ENCODE results near the gene PLBD1. TPM values are rescaled to one million over a fixed set of nuclear protein-coding genes. Genes with fewer than 3 reads are reported as not detected.

Gene PLBD1
- total RNA-seq, 1 donor from 2014 or later: 26.1 TPM

DNA sequence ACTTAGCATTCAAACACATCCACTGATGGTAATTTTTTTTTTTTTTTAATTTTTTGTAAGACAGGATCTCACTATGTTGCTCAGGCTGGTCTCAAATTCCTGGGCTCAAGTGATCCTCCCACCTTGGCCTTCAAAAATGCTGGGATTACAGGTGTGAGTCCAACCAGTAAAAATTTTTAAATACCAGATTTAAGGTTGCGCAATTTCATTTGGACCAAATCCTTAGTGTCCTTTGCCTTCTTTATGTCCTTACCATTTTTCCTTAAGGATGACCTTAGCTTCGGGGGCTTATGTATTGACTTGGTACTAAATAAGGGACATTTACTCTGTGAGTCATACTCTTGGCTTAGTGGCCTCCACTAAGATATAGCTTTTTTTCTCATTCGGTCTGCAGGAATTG lies 4.1 kb upstream of the PLBD1 start:
- Mint-ChIP-seq H3K36me3 (ENCODE audit: insufficient read depth) (no peaks in the 10 kb centered on the region), H3K4me3 (ENCODE audit: low read depth) (no peak overlapping the region), H3K9me3 (ENCODE audit: low read depth) (no peaks in the 10 kb centered on the region), H3K4me1 (ENCODE audit: low read depth) (peaks cover 7% of the 10 kb centered on the region), H3K27ac (no peak overlapping the region), H3K27me3 (peaks cover 2% of the 10 kb centered on the region)
- TF ChIP-seq, protein P1, sequence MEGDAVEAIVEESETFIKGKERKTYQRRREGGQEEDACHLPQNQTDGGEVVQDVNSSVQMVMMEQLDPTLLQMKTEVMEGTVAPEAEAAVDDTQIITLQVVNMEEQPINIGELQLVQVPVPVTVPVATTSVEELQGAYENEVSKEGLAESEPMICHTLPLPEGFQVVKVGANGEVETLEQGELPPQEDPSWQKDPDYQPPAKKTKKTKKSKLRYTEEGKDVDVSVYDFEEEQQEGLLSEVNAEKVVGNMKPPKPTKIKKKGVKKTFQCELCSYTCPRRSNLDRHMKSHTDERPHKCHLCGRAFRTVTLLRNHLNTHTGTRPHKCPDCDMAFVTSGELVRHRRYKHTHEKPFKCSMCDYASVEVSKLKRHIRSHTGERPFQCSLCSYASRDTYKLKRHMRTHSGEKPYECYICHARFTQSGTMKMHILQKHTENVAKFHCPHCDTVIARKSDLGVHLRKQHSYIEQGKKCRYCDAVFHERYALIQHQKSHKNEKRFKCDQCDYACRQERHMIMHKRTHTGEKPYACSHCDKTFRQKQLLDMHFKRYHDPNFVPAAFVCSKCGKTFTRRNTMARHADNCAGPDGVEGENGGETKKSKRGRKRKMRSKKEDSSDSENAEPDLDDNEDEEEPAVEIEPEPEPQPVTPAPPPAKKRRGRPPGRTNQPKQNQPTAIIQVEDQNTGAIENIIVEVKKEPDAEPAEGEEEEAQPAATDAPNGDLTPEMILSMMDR (IDR thresholded peaks at IDR 0.05; ENCODE audit: unreplicated experiment): no peak
- no peak for DNase-seq (ENCODE audit: low spot score, unreplicated experiment)

DNA sequence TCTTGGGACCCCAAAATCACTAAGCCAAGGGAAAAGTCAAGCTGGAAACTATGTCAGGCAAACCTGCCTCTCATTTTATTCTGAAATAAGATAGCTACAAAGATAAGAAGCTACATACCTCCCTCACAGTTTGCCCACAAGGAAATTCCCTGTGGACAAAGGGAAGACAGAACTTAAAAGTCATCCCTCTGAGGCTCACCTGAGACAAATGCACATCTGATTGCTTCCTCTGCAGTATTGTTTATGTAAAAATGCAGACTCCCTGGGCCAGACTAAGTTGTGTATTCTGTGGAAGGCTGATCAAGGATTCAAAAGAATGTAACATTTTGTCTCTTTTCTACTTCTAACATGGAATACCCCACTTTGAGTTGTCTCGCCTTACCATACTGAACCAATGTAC lies 2.5 kb upstream of the PLBD1 start:
- Mint-ChIP-seq H3K36me3 (ENCODE audit: insufficient read depth) (peaks cover 1% of the 10 kb centered on the region), H3K27me3 (peaks cover 6% of the 10 kb centered on the region), H3K4me3 (ENCODE audit: low read depth) (no peak overlapping the region), H3K9me3 (ENCODE audit: low read depth) (no peaks in the 10 kb centered on the region), H3K27ac (no peak overlapping the region), H3K4me1 (ENCODE audit: low read depth) (peaks cover 10% of the 10 kb centered on the region)
- DNase-seq (ENCODE audit: low spot score, unreplicated experiment): no peak
- TF ChIP-seq, protein P1 (IDR thresholded peaks at IDR 0.05; ENCODE audit: unreplicated experiment): no peak

GRCh38 chr12:14564336-14564959 lies 3.2 kb downstream of the PLBD1 start:
- peaks cover 1% of the 10 kb centered on the region for H3K36me3 Mint-ChIP-seq (ENCODE audit: insufficient read depth)
- TF ChIP-seq, protein P1 (IDR thresholded peaks at IDR 0.05; ENCODE audit: unreplicated experiment): no peak
- DNase-seq (ENCODE audit: low spot score, unreplicated experiment): no peak
- peaks cover 13% of the 10 kb centered on the region for H3K4me1 Mint-ChIP-seq (ENCODE audit: low read depth)
- H3K9me3 Mint-ChIP-seq (ENCODE audit: low read depth): no peaks in the 10 kb centered on the region
- no peak overlapping the region for H3K4me3 Mint-ChIP-seq (ENCODE audit: low read depth)
- H3K27me3 Mint-ChIP-seq: peaks cover 3% of the 10 kb centered on the region
- no peak overlapping the region for H3K27ac Mint-ChIP-seq

DNA sequence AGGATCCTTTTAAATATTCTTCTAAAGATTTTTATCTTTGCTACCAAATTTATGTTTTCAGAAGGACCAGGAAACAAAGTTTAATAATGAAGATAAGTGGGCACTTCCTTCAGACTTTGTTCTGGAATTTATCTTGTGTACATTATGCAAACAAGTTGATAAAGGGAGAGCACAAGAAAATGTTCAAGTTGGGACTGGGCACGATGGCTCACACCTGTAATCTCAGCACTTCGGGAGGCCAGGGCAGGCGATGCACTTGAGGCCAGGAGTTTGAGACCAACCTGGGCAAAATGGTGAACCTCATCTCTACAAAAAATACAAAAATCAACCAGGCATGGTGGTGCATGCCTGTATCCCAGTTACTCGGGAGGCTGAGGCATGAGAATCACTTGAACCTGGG lies 4.6 kb downstream of the PLBD1 start:
- DNase-seq (ENCODE audit: low spot score, unreplicated experiment): no peak
- Mint-ChIP-seq H3K4me1 (ENCODE audit: low read depth) (peaks cover 10% of the 10 kb centered on the region), H3K9me3 (ENCODE audit: low read depth) (no peaks in the 10 kb centered on the region)

GRCh38 chr12:14562279-14562678 lies 5.4 kb downstream of the PLBD1 start:
- Mint-ChIP-seq H3K27ac (no peak overlapping the region), H3K4me1 (ENCODE audit: low read depth) (peaks cover 7% of the 10 kb centered on the region), H3K36me3 (ENCODE audit: insufficient read depth) (peaks cover 1% of the 10 kb centered on the region), H3K9me3 (ENCODE audit: low read depth) (no peaks in the 10 kb centered on the region), H3K27me3 (peaks cover 3% of the 10 kb centered on the region), H3K4me3 (ENCODE audit: low read depth) (no peak overlapping the region)
- DNase-seq (ENCODE audit: low spot score, unreplicated experiment): no peak
- TF ChIP-seq, protein P1 (IDR thresholded peaks at IDR 0.05; ENCODE audit: unreplicated experiment): no peak

More for the DNA sequence above, 4.6 kb downstream of the PLBD1 start:
- Mint-ChIP-seq H3K27ac (no peak overlapping the region), H3K36me3 (ENCODE audit: insufficient read depth) (peaks cover 1% of the 10 kb centered on the region), H3K4me3 (ENCODE audit: low read depth) (no peak overlapping the region), H3K27me3 (peaks cover 3% of the 10 kb centered on the region)
- TF ChIP-seq, protein P1 (IDR thresholded peaks at IDR 0.05; ENCODE audit: unreplicated experiment): no peak
